Testis (tissue), 3 donors: Measurements from ENCODE around the gene ZNF784. TPM values are rescaled to one million over a fixed set of nuclear protein-coding genes. Genes with fewer than 3 reads are reported as not detected.

ENCODE experiments used
- DNase-seq: peaks from one replicate; pipeline ENCODE4 v3.0.0-alpha.2; 2019
- H3K27ac ChIP-seq, 2 donors: fragments of 200-600 bp; sonication (generic); one replicate each; pipeline ENCODE4 v1.5.1; 2019
- H3K27me3 ChIP-seq: fragments of 200-600 bp; sonication (generic); one replicate; pipeline ENCODE4 v1.5.1; 2019
- H3K36me3 ChIP-seq: fragments of 200-600 bp; sonication (generic); one replicate; pipeline ENCODE4 v1.5.1; 2017; ENCODE audit warnings: low read depth; ENCODE audit errors: missing control alignments
- H3K4me1 ChIP-seq: fragments of 200-600 bp; sonication (generic); one replicate; pipeline ENCODE4 v1.5.1; 2019
- H3K4me3 ChIP-seq, 2 donors: fragments of 200-600 bp; sonication (generic); one replicate each; pipeline ENCODE4 v1.5.1; 2017 to 2019
- H3K9me3 ChIP-seq: fragments of 200-600 bp; sonication (generic); one replicate; pipeline ENCODE4 v1.5.1; 2017
- CTCF ChIP-seq, 3 experiments: fragments of 450-650 bp in 2 of 3; fragments of 200-600 bp in 1 of 3; sonication (generic) in 1 of 3; IDR thresholded peaks; one replicate each; pipeline ENCODE4 v1.5.1; 2016 to 2019; ENCODE audit warnings: antibody characterized with exemption in 3 of 3, mild to moderate bottlenecking in 2 of 3, moderate library complexity in 1 of 3
- POLR2A ChIP-seq: fragments of 450-650 bp; IDR thresholded peaks from one replicate; pipeline ENCODE4 v1.6.1; 2017; ENCODE audit warnings: antibody characterized with exemption, mild to moderate bottlenecking, moderate library complexity
- WGBS, 2 donors: methylation state at CpG; one replicate each; pipeline ENCODE4 v1.1.5; 2018; 5-methylcytosine and 5-hydroxymethylcytosine counted together
- intact Hi-C: fragments of 100-400 bp; cut with DNase I; formaldehyde crosslinking; loops from one replicate; pipeline ENCODE4 v1.15.1; 2023; ENCODE audit warnings: low total_unique reads
- polyA plus RNA-seq: library from polyadenylated mRNA; stranded (reverse); fragments of 350-450 nt; fragmentation: Illumina TruSeq; extraction: RNeasy Lipid Tissue Mini Kit (QIAGEN cat#74804); gene quantifications from one replicate; pipeline ENCODE4 v1.2.3, GENCODE V29; 2014; ENCODE audit warnings: low read depth, low replicate concordance; ENCODE audit not compliant: insufficient read depth
- total RNA-seq, 2 donors: library from RNA; depleted of rRNA; stranded (reverse); fragments of >200 nt; gene quantifications; one replicate each; pipeline ENCODE4 v1.2.3, GENCODE V29; 2016

ZNF784 gene
- total and polyA plus RNA-seq, 3 donors from 2014 or later, result 6.6 to 13.0 (median 10.3) TPM

GRCh38 chr19:55615543-55616394, 8.6 kb downstream of the ZNF784 start:
- H3K27me3 ChIP-seq, result no peaks in the 10 kb centered on the region
- peaks cover 12% of the 10 kb centered on the region for H3K4me1 ChIP-seq
- intact Hi-C loops, result no loop called here
- no peak overlapping the region for H3K27ac ChIP-seq
- TF ChIP-seq CTCF (IDR thresholded peaks at IDR 0.05) (no peak), POLR2A (no peak)
- WGBS, 2 donors, result 84 to 86% methylated on average over 38 to 85 of the region's 88 CpGs
- no peaks in the 10 kb centered on the region for H3K9me3 ChIP-seq
- no peak for DNase-seq
- H3K4me3 ChIP-seq, result peak overlapping the region in 1 of 2 donors; percentile 29
- no peaks in the 10 kb centered on the region for H3K36me3 ChIP-seq

- no peak for TF ChIP-seq POLR2A
- no peak for TF ChIP-seq CTCF (IDR thresholded peaks at IDR 0.05)
- no peaks in the 10 kb centered on the region for H3K27me3 ChIP-seq
- WGBS, 2 donors, result 74 to 93% methylated on average over 6 to 79 of the region's 98 CpGs
- DNase-seq, result no peak
- intact Hi-C loops, result no loop called here
- no peaks in the 10 kb centered on the region for H3K9me3 ChIP-seq
- H3K27ac ChIP-seq, result no peak overlapping the region
- no peaks in the 10 kb centered on the region for H3K36me3 ChIP-seq
- peaks cover 12% of the 10 kb centered on the region for H3K4me1 ChIP-seq
- peak overlapping the region in 1 of 2 donors; percentile 29 for H3K4me3 ChIP-seq
Observed at GRCh38 chr19:55614711-55615542, 9.4 kb downstream of the ZNF784 start.

- Histone ChIP-seq H3K9me3 (no peaks in the 10 kb centered on the region), H3K27ac (no peak overlapping the region), H3K4me1 (peaks cover 12% of the 10 kb centered on the region), H3K27me3 (no peaks in the 10 kb centered on the region), H3K4me3 (no peak overlapping the region), H3K36me3 (no peaks in the 10 kb centered on the region)
- no peak for DNase-seq
- 72 to 82% methylated on average over 50 to 67 of the region's 75 CpGs for WGBS, 2 donors
- TF ChIP-seq POLR2A (no peak), CTCF (IDR thresholded peaks at IDR 0.05) (no peak)
- intact Hi-C loops, result no loop called here
Observed at GRCh38 chr19:55613930-55614710, 10.2 kb downstream of the ZNF784 start.

GRCh38 chr19:55613396-55613795, 11.0 kb downstream of the ZNF784 start:
- Histone ChIP-seq H3K27ac (no peak overlapping the region), H3K27me3 (no peaks in the 10 kb centered on the region), H3K4me3 (no peak overlapping the region), H3K9me3 (no peaks in the 10 kb centered on the region), H3K4me1 (peaks cover 12% of the 10 kb centered on the region), H3K36me3 (no peaks in the 10 kb centered on the region)
- no peak for TF ChIP-seq CTCF (IDR thresholded peaks at IDR 0.05)
- TF ChIP-seq POLR2A, result no peak
- intact Hi-C loops, result no loop called here
- DNase-seq, result no peak
- WGBS, 2 donors, result 77 to 79% methylated on average over 19 to 27 of the region's 27 CpGs
